ENCODE data around the gene NCAPH2. TPM values are rescaled to one million over a fixed set of nuclear protein-coding genes. Genes with fewer than 3 reads are reported as not detected.

Gene NCAPH2
- total RNA-seq, 2 experiments from 2014 or later = 184 to 185 TPM

- CTCF ChIA-PET = interaction anchor here (0.6 kb wide), 1 partner anchor 109 kb away, joined by 3 read pairs; no protein-coding TSS in a partner anchor
- intact Hi-C loops (cut with DNase I, micrococcal nuclease) = no loop called here
- Histone ChIP-seq H3K27ac (ENCODE audit: low read depth in 1 of 2, low read length in 2 of 2) (no peak overlapping the region), H3K4me3 (ENCODE audit: low read length) (no peak overlapping the region), H3K9me3 (ENCODE audit: control insufficient read depth in 1 of 2, insufficient read depth in 1 of 2, low read length in 2 of 2) (no peaks in the 10 kb centered on the region), H3K36me3 (ENCODE audit: insufficient read depth, low read length) (no peaks in the 10 kb centered on the region), H3K4me1 (ENCODE audit: insufficient read depth, low read length) (peaks cover 23% of the 10 kb centered on the region), H3K27me3 (ENCODE audit: control insufficient read depth in 1 of 2, insufficient read depth in 2 of 2, low read length in 2 of 2) (no peaks in the 10 kb centered on the region)
- no peaks in the 10 kb centered on the region for H3K36me3 Mint-ChIP-seq (ENCODE audit: low read depth)
- POLR2A ChIA-PET = interaction anchor here (1.4 kb wide), 1 partner anchor 28 kb away, joined by 4 read pairs; the partner anchor contains the start of gene SCO2
- no peaks in the 10 kb centered on the region for H3K9me3 Mint-ChIP-seq
- no peak for TF ChIP-seq CTCF (IDR thresholded peaks at IDR 0.05)
- no peak overlapping the region for H3K27ac Mint-ChIP-seq
- no peak overlapping the region for H3K4me3 Mint-ChIP-seq
- peaks cover 18% of the 10 kb centered on the region for H3K4me1 Mint-ChIP-seq (ENCODE audit: low read depth)
- DNase-seq (no peak), ATAC-seq (ENCODE audit: poor library complexity) (no peak)
- no peaks in the 10 kb centered on the region for H3K27me3 Mint-ChIP-seq
Observed at GRCh38 chr22:50553310-50553709, 45.3 kb downstream of the NCAPH2 start.

- no peak for DNase-seq
- H3K27me3 Mint-ChIP-seq = no peaks in the 10 kb centered on the region
- no peak for ATAC-seq (ENCODE audit: poor library complexity)
- intact Hi-C loops (cut with DNase I, micrococcal nuclease) = no loop called here
- H3K9me3 Mint-ChIP-seq = no peaks in the 10 kb centered on the region
- no peaks in the 10 kb centered on the region for H3K27me3 ChIP-seq (ENCODE audit: control insufficient read depth in 1 of 2, insufficient read depth in 2 of 2, low read length in 2 of 2)
- no peaks in the 10 kb centered on the region for H3K36me3 Mint-ChIP-seq (ENCODE audit: low read depth)
- no peak overlapping the region for H3K27ac ChIP-seq (ENCODE audit: low read depth in 1 of 2, low read length in 2 of 2)
- ChIA-PET CTCF (interaction anchor here (1.0 kb wide), 1 partner anchor 31 kb away, joined by 6 read pairs; the partner anchor contains the start of gene SCO2), POLR2A (interaction anchor here (0.7 to 3.9 kb wide), 2 partner anchors 9 to 17 kb away, joined by 3 to 13 read pairs; no protein-coding TSS in a partner anchor)
- no peak overlapping the region for H3K27ac Mint-ChIP-seq
- TF ChIP-seq CTCF (IDR thresholded peaks at IDR 0.05) = no peak
- no peak overlapping the region for H3K4me3 ChIP-seq (ENCODE audit: low read length)
- no peak overlapping the region for H3K4me3 Mint-ChIP-seq
- H3K4me1 Mint-ChIP-seq (ENCODE audit: low read depth) = peaks cover 3% of the 10 kb centered on the region
- no peaks in the 10 kb centered on the region for H3K4me1 ChIP-seq (ENCODE audit: insufficient read depth, low read length)
- H3K9me3 ChIP-seq (ENCODE audit: control insufficient read depth in 1 of 2, insufficient read depth in 1 of 2, low read length in 2 of 2) = no peaks in the 10 kb centered on the region
- no peaks in the 10 kb centered on the region for H3K36me3 ChIP-seq (ENCODE audit: insufficient read depth, low read length)
Observed at GRCh38 chr22:50556703-50557102, 48.7 kb downstream of the NCAPH2 start.

GRCh38 chr22:50560034-50560433 lies 52.0 kb downstream of the NCAPH2 start:
- POLR2A ChIA-PET = interaction anchor here (0.7 to 0.8 kb wide), 2 partner anchors 9 to 34 kb away, joined by 3 read pairs; partner anchors contain the start of gene SCO2
- Histone ChIP-seq H3K4me1 (ENCODE audit: insufficient read depth, low read length) (peaks cover 10% of the 10 kb centered on the region), H3K4me3 (ENCODE audit: low read length) (no peak overlapping the region), H3K27me3 (ENCODE audit: control insufficient read depth in 1 of 2, insufficient read depth in 2 of 2, low read length in 2 of 2) (no peaks in the 10 kb centered on the region), H3K9me3 (ENCODE audit: control insufficient read depth in 1 of 2, insufficient read depth in 1 of 2, low read length in 2 of 2) (no peaks in the 10 kb centered on the region), H3K36me3 (ENCODE audit: insufficient read depth, low read length) (no peaks in the 10 kb centered on the region), H3K27ac (ENCODE audit: low read depth in 1 of 2, low read length in 2 of 2) (no peak overlapping the region)
- intact Hi-C loops (cut with DNase I, micrococcal nuclease) = loop anchor here (2.0 to 5.0 kb wide), 2 partner anchors 33 kb away; partner anchors contain the start of gene SCO2 (in 1 of the 2)
- DNase-seq (no peak), ATAC-seq (ENCODE audit: poor library complexity) (no peak)
- TF ChIP-seq CTCF (IDR thresholded peaks at IDR 0.05) = no peak
- Mint-ChIP-seq H3K27me3 (no peaks in the 10 kb centered on the region), H3K9me3 (no peaks in the 10 kb centered on the region), H3K27ac (no peak overlapping the region), H3K36me3 (ENCODE audit: low read depth) (no peaks in the 10 kb centered on the region), H3K4me1 (ENCODE audit: low read depth) (peaks cover 16% of the 10 kb centered on the region), H3K4me3 (no peak overlapping the region)
- CTCF ChIA-PET = interaction anchor here (1.3 to 1.5 kb wide), 3 partner anchors 12 to 34 kb away, joined by 3 read pairs; partner anchors contain the start of gene KLHDC7B
